Glomerular endothelial cell (primary cell): Measurements from ENCODE around the gene ITPK1. TPM values are rescaled to one million over a fixed set of nuclear protein-coding genes. Genes with fewer than 3 reads are reported as not detected.

ENCODE experiments used
- DNase-seq: peaks from one replicate; pipeline ENCODE4 v3.0.0-alpha.2; 2011; ENCODE audit warnings: low read depth, low spot score; ENCODE audit errors: extremely low read depth
- total RNA-seq: library from RNA; depleted of rRNA; stranded (reverse); fragments of >200 nt; gene quantifications from 2 replicates; pipeline ENCODE4 v1.2.3, GENCODE V29; 2015

The ITPK1 gene
- total RNA-seq, 1 donor from 2014 or later = 36.3 TPM

DNA sequence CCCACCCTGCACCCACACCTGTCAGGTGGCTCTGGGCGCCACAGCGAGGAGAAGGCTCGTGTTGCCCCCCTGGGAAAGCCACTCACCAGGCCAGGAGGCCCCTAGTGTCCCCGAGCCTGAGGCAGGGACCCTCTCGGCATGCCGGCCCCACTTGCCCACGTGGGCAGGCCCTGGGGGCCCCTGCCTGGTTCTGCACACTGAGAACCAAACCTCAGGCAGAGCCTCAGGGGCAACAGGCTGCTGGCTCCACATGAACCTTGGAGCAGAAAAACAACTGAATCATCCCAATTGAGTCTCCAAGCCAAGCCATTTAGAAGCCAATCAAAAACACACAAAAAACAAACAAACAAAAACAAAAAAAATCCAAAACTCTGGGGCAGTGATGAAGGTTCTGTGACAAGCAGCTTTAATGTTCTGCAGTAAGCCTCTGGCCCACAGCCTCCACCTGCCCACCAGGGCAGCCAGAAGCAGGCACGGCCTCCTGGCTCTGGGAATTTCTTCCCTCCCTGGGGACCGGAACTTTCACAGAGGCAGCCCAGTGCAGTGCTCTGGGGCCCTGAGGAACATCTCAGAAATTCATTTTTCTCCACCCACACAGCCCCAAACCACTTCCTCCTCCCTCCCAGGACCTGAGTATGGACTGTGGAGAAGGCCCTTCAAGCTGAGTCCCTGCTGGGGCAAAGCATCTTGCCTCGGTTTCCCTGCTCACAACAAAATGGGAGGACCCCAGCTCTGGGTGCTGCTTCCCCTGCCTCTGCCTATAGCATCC, 102.6 kb downstream of the ITPK1 start:
- no peak for DNase-seq

DNA sequence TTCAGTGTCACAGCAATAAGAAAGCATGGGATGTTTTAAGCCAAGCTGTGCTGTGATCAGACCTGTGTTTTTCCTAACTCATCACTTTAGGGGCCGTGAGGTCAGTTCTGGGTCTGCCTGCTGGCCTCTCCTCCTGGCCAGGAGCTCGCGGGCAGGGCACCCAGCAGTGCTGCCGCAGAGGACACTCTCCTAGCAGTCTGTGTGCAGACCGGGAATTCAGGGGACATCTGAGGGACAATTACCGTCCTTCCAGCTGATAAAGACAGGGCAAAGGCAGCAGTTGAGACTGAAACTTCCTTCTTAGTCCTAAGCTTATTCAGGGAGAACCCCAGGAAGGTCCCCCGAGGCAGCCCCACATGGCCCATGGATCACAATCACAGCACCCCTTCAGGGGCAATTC, 103.2 kb downstream of the ITPK1 start:
- no peak for DNase-seq

DNA sequence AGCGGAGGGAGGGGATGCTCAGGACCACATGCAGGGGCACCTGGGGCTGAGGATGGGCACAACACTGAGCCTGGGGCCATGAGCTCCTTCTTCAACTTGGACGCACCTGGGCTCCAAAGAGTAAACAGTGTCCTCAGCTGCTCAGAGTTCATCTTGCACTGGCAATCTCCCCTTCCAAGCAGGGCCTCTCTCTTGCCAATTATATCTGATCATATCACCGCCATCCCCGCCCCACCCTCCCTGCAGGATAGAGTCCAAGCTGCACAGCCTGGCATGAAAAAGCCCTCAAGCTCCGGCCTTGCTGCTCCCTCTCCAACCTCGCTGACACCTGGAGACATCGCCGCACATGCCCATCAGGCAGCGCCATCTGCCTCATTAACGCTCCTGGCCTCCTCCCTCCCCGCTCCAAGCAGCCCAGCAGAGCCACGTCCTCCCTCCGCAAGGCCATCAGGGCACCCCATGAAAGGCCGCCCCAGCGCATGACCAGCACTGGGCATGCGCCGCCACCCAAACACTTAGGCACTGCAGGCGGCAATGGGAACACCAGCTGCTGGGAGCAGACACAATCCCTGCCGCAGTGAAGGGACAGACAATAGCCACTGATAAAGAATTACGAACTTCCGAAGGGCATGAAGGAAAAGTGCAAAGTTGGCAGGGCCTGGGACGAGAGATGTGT, 103.9 kb downstream of the ITPK1 start:
- no peak for DNase-seq

- DNase-seq = no peak
Observed at GRCh38 chr14:93011141-93011529, 104.6 kb downstream of the ITPK1 start.

DNA sequence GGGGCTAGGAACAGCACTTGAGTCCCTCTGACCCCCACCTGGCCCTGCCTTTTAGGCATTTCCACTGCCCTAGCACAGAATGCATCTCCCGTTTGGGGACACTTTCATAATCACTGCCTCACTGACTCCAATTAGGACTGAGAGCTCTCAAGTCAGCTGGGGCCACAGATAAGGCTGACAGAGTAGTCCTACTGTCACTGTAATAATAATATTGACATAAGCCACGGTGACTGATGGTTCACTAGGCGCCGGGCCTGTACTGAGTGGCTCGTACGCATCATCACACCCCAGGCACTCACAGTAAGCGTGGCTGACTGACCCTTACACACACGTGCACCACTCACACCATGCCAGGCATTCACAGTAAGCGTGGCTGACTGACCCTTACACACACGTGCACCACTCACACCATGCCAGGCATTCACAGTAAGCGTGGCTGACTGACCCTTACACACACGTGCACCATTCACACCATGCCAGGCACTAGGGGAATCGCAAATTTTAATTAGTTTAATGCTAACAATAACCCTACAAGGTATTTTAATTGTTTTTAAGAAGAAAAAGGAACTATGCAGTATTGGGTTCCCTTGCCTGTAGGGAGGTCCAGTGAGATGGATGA, 105.1 kb downstream of the ITPK1 start:
- no peak for DNase-seq

GRCh38 chr14:93010130-93010499, 105.6 kb downstream of the ITPK1 start:
- no peak for DNase-seq

- no peak for DNase-seq
Observed at GRCh38 chr14:93009471-93010129, 106.1 kb downstream of the ITPK1 start.

DNA sequence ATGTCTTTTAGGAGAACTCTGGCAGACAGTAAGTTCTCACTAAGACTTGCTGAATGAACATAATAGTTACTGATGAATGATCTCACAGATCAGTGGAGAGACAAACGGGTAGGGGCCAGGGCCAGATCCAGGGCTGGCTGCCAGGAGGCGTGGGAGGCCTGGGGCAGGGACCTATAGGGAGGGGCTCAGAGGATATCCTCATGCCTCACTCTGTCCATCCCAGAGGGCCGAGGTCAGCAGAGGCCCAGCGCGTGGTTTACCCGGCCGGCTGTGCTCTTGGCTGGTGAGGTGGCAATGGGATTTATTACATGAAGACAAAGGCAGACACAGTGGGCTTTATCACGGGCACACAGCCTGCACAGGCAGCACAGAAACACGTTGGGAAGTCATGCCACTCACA, 107.3 kb downstream of the ITPK1 start:
- no peak for DNase-seq

DNA sequence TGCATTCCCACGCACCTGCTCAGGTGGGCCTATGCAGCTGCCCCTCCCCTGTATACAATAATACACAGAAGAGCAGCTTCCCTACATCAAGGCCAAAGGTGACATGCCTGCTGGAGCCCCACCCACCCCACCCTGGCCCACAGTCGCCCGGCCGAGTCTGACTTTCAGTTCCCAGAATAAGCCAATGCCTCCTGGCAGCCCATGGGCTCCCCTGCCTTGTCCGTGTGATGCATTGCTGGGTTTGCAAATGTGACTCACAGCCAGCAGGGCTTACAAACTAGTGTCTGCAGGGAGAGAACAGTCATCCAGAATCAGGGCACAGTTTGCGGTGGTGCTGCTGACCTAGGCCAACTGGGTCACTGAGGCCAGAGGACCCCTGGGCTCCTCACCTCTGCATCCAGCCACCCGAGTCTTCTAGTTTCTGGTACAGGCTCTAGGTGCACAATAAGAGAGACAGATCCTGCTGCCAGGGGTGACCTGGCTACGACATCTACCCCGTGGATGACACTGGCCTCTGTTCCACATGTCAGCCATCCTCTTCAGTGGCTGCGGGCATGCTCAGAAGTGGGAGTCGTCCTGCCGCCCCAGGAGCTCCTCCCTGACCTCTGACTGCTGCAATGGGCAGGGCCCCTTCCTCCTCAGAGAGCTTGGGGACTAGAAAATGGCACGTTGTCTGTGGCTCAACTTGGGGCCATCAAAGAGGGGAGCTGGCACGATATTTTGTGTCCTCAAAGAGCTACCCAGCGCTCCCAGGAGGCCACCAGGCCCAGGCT, 108.3 kb downstream of the ITPK1 start:
- no peak for DNase-seq

- DNase-seq = no peak
Observed at GRCh38 chr14:93006567-93007051, 109.1 kb downstream of the ITPK1 start.

- DNase-seq = no peak
Observed at GRCh38 chr14:93005838-93006237, 109.9 kb downstream of the ITPK1 start.

DNA sequence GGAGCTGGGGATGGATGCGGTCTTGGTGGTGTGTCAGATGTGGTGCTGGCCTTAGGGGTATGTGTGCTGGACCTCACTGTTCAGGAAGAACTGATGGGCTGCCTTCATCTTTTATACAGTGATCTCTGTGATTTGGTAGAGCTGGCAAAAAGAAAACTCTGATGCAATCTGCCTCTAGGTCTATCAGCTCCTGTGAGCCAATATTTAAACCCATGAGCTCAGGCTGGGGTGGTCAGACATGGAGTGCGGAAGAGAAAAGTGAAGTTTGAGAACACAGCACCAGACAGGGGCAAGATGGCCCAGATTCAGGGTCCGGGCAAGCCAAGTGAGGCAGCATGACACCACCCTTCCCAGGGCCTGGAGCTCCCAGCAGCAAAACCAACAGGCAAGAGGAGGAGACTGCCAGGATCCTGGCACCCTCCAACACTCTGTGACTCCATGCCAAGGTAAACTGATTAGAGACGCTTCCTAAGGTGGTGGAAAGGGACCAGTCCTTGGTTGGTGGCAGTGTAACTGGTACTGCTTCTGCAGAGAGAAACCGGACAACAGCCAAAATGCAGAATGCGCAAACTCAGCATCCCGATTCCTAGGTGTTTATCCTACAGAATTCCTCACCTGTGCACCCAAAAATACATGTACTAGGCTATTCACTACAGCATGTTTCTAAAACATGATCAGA, 110.5 kb downstream of the ITPK1 start:
- DNase-seq = no peak

DNA sequence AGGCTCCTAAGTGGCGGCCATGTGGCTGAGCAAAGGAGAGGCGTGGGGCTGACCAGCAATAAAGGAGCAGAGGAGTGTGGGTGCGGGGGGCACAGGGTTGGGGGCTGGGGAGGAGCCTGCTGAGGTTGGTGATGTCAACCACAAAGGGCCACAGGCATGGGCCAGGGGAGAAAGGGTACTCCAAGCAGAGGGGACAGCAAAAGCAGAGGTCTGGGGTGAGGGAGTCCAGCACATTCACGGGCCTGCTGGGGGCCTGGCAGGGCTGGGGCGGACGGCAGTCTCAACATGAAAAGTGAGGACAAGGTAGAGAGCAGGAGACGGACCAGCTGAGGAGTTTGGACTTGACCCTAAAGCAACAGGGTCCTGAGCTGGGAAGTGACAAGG, 111.0 kb downstream of the ITPK1 start:
- no peak for DNase-seq

DNA sequence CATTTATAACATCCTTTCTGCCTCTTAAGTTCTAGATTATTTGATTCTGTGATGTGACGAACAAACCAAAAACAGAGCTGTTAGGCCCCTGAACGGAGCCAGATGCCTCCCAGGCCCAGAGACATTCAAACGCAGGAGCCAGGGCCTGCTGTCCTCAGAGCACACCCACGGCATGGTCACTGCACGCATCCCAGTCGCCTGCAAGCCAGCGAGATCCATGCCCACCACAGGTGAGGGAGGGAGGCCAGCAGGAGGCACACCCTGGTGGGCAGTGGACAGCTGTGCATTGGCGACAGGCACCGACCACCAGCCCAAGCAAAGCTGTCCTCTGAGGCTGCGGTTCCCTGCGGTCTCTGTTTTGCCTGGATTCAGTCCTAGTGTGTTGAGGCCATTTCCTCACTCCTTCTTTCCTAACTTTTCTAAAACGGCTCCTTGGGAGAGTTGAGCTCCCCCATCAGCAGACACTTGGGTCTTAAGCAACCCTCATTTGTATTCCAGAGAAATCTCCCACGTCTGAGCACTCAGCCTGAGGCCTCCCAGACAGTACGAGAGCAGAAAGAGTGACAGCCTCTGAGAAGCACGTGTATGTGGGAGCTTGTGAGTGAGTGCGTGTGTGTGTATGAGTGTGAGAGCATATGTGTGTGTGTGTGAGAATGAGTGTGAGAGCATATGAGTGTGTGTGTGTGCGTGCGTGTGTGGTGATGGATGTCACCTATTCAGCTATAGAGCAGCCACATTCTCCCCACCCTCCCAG, 111.6 kb downstream of the ITPK1 start:
- no peak for DNase-seq

DNA sequence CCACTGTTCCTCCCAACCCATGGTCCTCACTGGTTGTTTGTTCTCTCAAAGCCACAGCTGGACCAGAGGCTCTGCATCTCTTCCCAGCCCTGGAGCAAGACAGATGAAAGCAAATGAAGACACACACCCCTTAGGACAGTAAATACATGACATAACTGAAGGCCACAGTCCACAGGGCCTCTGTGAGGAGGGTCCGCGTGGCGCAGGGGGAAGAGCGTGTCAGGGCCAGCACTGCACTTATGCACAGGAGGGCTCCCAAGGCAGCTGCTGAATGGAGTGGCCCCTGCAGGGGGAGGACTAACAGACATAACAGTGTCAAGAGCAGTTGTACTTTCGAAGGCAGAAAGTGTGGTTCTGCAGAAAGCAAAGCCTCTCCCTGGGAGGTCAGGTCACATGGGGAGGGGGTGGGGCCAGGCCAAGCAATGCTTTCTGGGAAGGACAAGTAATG, 112.8 kb downstream of the ITPK1 start:
- DNase-seq = no peak

DNA sequence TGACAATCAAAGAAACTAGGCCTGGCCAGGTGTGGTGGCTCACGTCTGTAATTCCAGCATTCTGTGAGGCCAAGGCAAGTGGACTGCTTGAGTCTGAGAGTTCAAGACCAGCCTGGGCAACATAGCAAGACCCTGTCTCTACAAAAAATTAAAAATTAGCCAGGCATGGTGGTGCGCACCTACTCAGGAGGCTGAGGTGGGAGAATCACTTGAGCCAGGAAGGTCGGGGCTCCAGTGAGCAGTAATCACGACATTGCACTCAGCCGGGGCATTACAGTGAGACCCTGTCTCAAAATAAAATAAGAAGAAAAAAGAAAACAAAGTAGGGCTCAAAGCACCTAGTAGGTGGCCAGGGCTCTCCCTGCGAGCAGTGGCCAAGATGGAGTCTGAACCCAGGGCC, 113.7 kb downstream of the ITPK1 start:
- no peak for DNase-seq

- DNase-seq = no peak
Observed at GRCh38 chr14:92998946-92999345, 116.8 kb downstream of the ITPK1 start.

GRCh38 chr14:92997343-92998061, 118.2 kb downstream of the ITPK1 start:
- DNase-seq = no peak

DNA sequence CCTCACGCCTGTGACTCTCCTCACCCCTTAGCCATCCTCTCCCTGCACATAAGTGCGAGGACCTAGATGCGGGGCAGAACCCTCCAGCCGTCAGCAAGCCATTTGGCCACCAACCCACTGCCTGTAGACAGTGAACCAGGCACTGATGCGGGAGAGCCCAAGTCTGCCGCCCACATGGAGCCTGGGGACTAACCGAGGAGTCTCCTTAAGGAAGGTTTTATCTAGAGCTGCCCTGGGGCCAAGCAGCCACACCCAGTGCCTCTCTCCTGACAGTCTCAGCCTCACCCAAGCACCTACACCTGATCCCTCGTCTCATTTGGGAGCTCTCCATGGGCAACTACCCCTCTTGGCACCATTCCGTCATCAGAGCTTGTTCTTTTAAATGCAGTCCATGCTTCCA, 120.1 kb downstream of the ITPK1 start:
- no peak for DNase-seq
